Choroid plexus epithelial cell (primary cell): ENCODE results near the gene AMER1.

Experiments used
- DNase-seq: peaks from one replicate; pipeline ENCODE4 v3.0.0-alpha.2; 2010; ENCODE audit warnings: low read depth
- H3K4me3 ChIP-seq: 2 replicates; pipeline ENCODE4 v1.5.1; 2011; ENCODE audit warnings: low read depth, mild to moderate bottlenecking, control low read depth, low read length, moderate library complexity
- TF ChIP-seq, protein P1 (sequence below): conservative IDR thresholded peaks from 2 replicates; pipeline ENCODE4 v1.5.1; 2011; ENCODE audit warnings: low read depth, mild to moderate bottlenecking, control low read depth, inconsistent platforms, low read length, moderate library complexity

Gene AMER1

DNA sequence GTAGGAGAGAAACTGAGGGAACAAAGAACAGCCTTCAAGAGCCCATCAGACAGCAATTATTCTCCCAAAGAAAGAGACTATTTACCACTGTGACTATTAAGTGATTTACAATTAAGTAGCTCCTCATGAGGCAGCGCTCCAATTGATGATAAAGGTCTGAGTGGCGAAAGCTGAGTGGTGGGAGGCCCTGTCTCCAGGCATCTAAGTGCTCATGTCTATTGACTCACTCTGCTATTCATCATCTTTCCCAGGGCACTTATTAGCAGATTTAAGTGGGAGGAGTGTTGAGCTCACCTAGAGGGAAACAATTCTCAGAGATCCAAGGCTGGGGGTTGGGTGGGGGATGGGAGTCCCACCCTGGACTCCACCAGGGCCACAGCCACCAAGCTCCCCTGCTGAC, 23.3 kb downstream of the AMER1 start:
- TF ChIP-seq, protein P1, sequence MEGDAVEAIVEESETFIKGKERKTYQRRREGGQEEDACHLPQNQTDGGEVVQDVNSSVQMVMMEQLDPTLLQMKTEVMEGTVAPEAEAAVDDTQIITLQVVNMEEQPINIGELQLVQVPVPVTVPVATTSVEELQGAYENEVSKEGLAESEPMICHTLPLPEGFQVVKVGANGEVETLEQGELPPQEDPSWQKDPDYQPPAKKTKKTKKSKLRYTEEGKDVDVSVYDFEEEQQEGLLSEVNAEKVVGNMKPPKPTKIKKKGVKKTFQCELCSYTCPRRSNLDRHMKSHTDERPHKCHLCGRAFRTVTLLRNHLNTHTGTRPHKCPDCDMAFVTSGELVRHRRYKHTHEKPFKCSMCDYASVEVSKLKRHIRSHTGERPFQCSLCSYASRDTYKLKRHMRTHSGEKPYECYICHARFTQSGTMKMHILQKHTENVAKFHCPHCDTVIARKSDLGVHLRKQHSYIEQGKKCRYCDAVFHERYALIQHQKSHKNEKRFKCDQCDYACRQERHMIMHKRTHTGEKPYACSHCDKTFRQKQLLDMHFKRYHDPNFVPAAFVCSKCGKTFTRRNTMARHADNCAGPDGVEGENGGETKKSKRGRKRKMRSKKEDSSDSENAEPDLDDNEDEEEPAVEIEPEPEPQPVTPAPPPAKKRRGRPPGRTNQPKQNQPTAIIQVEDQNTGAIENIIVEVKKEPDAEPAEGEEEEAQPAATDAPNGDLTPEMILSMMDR, result no peak
- no peak for DNase-seq
- H3K4me3 ChIP-seq, result no peak overlapping the region

DNA sequence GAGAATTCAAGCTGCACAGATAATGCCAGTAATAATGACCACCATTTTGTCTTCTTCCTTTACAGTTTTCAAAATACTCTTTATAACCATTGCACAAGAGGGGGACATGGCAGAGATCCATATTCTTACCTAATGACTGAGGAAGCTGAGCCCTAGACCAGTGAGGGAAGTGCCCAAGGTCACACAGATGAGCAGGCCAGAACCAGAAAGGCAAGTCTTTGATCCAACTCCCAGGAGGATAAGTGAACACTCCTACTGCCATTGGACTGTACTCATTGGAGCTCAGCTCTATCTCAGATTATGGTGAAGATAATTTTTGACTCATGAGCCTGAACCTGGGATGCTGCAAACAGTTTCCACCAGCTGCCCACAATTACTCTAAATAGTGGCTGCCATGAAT, 28.6 kb downstream of the AMER1 start:
- no peak overlapping the region for H3K4me3 ChIP-seq
- DNase-seq, result no peak
- TF ChIP-seq, protein P1, result no peak

DNA sequence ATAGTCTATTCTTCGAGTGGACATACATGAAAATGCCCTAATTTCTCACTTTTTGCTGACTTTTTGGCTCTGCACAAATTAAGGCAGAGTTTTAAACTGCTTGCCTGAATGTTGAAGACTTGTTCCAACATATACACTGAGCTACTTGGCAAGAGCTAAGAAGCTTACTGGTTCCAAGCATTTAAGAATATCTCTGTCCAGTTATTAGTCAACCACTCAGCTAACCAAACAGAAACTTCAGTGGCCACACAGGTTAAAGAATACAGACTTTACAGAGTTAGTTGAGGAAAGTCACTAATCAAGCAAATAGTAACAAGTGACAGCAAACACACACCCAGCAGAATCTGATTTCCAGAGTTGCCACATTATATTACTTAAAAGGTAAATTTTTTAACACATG, 35.5 kb downstream of the AMER1 start:
- TF ChIP-seq, protein P1, result no peak
- no peak for DNase-seq
- no peak overlapping the region for H3K4me3 ChIP-seq

DNA sequence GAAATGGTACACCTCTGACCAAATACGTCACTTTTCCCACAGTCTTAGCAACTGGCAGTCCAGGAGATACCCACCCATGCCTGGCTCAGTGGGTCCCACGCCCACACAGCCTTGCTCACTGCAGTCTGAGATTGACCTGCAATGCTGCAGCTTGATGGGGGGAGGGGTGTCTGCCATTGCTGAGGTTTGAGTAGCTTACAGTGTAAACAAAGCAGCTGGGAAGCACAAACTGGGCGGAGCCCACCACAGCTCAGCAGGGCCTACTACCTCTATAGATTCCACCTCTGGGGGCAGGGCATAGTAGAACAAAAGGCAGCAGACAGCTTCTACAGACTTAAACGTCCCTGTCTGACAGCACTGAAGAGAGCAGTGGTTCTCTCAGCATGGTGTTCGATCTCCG, 52.7 kb downstream of the AMER1 start:
- TF ChIP-seq, protein P1, result no peak
- no peak overlapping the region for H3K4me3 ChIP-seq
- no peak for DNase-seq

DNA sequence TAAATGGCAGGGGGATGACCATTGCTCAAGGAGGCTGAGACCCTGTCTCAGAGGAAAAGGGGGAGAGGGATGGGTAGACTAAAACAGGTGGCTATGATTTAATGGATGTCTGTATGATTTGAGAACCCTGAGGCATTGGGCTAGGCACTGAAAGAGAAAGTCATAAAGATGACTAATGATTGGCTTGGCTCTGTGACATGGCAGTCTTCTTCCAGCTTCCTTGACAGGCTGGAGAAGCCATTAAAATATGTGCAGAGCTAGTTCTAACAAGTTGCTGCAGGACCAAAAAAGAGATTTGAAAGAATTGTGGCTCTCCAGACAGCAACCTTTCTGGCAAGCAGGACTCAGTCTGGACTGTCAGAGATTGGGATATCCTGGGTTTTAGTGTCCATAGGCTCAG, 53.6 kb downstream of the AMER1 start:
- TF ChIP-seq, protein P1, result no peak
- DNase-seq, result no peak
- H3K4me3 ChIP-seq, result no peak overlapping the region

DNA sequence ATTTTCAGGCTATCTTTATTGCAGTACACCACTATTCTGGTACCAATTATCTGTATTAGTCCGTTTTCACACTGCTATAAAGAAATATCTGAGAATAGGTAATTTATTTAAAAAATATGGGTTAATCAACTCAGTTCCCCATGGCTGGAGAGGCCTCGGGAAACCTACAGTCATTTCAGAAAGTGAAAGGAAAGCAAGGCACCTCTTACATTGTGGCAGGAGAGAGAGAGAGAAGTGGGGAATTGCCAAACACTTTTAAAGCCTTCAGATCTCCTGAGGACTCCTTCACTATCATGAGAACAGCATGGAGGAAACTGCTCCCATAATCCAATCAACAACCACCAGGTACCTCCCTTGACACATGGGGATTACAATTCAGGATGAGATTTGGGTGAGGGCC, 54.7 kb downstream of the AMER1 start:
- TF ChIP-seq, protein P1, result no peak
- no peak overlapping the region for H3K4me3 ChIP-seq

More for the DNA sequence above, 54.7 kb downstream of the AMER1 start:
- DNase-seq, result no peak
